GM12875 (cell line): ENCODE data around the gene NAT9.

Experiments used
- H3K4me3 ChIP-seq: one replicate; pipeline ENCODE4 v1.5.1; 2011; ENCODE audit warnings: low read depth, low read length, control low read depth
- CTCF ChIP-seq: IDR thresholded peaks from 2 replicates; pipeline ENCODE4 v1.5.1; 2011; ENCODE audit warnings: low read depth, mild to moderate bottlenecking, control low read depth, inconsistent platforms, low read length, moderate library complexity, borderline replicate concordance; ENCODE audit not compliant: insufficient read depth

NAT9 gene

GRCh38 chr17:74728033-74728701 lies 48.0 kb downstream of the NAT9 start:
- TF ChIP-seq CTCF = no peak
- H3K4me3 ChIP-seq = no peak overlapping the region

GRCh38 chr17:74725111-74725510 lies 51.0 kb downstream of the NAT9 start:
- no peak overlapping the region for H3K4me3 ChIP-seq
- TF ChIP-seq CTCF = no peak

- TF ChIP-seq CTCF = no peak
- no peak overlapping the region for H3K4me3 ChIP-seq
Measured at GRCh38 chr17:74723891-74724290, 52.3 kb downstream of the NAT9 start.

- H3K4me3 ChIP-seq = no peak overlapping the region
- no peak for TF ChIP-seq CTCF
Measured at GRCh38 chr17:74722782-74723181, 53.4 kb downstream of the NAT9 start.
